SU-DHL-6 (cell line): ENCODE data around the gene WDR82.

Source experiments
- CTCF ChIP-seq: fragments of 200-600 bp; sonication (generic); IDR thresholded peaks from one replicate; pipeline ENCODE4 v1.5.1; 2017; ENCODE audit warnings: antibody characterized with exemption, mild to moderate bottlenecking, low read length, moderate library complexity; ENCODE audit not compliant: insufficient read depth, poor library complexity, severe bottlenecking
- EZH2phosphoT487 ChIP-seq: fragments of 200-600 bp; sonication (generic), shearing (Covaris generic); conservative IDR thresholded peaks from 2 replicates; pipeline ENCODE4 v1.6.1; 2018; ENCODE audit warnings: mild to moderate bottlenecking, antibody characterized with exemption, low read length, moderate library complexity, mixed read lengths

DNA sequence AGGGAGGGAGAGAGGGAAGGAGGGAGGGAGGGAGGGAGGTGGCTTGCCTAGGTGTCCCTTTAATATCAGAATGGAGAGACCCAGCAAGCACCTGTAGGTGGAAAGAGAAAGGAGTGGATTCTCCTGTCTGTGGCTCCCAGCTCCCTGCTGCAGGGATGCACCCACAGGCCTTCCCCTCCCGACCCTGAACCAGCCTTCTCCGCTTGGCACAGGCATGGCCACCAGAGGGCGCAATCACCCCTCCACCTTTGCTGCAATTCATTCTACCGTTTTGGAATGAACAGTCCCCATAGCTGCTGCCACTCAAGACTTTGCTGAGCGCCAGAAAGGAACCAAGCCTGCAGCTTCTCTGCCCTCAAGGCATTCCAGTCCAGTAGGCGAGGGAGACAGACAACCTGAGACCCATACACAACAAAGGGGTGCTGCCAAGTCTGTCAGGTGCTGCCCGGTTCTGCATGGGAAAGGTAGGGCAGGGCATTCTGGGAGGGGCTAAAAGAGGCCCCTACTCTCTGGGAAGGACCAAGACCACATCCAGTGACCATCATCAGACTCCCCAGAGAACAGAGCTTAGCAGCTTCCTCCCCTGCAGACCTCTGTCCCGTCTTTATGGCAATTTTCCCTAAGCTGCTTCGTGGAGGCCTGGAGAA lies 57.9 kb downstream of the WDR82 start:
- peak; percentile 89 for TF ChIP-seq CTCF
- TF ChIP-seq EZH2phosphoT487, result no peak
